OCI-LY1 (cell line): ENCODE results near the gene FBXW11.

Source experiments
- H2AFZ ChIP-seq: fragments of 200-600 bp; sonication (generic), shearing (Covaris generic); 2 replicates; pipeline ENCODE4 v1.6.0; 2014; ENCODE audit warnings: antibody characterized with exemption, mild to moderate bottlenecking, low read length
- H3F3A ChIP-seq: fragments of 200-600 bp; sonication (generic), shearing (Covaris generic); 2 replicates; pipeline ENCODE4 v1.6.0; 2014; ENCODE audit warnings: mild to moderate bottlenecking, antibody characterized with exemption, low read length, moderate library complexity; ENCODE audit not compliant: insufficient read depth
- H3K27ac ChIP-seq: fragments of 200-600 bp; sonication (generic); 2 replicates; pipeline ENCODE4 v1.5.1; 2014; ENCODE audit warnings: low read length, mixed run types, mild to moderate bottlenecking, low read depth; ENCODE audit not compliant: poor library complexity, severe bottlenecking
- H3K27me3 ChIP-seq: fragments of 200-600 bp; sonication (generic); 2 replicates; pipeline ENCODE4 v1.6.0; 2014; ENCODE audit warnings: antibody characterized with exemption, mild to moderate bottlenecking, low read length, moderate library complexity; ENCODE audit not compliant: insufficient read depth
- H3K36me3 ChIP-seq: fragments of 200-600 bp; sonication (generic); 2 replicates; pipeline ENCODE4 v1.6.1; 2014; ENCODE audit warnings: mild to moderate bottlenecking, antibody characterized with exemption, low read length, moderate library complexity, mixed read lengths; ENCODE audit not compliant: insufficient read depth
- H3K4me1 ChIP-seq: fragments of 200-600 bp; sonication (generic); 2 replicates; pipeline ENCODE4 v1.5.1; 2014; ENCODE audit warnings: mild to moderate bottlenecking, low read length, moderate library complexity; ENCODE audit not compliant: insufficient read depth, severe bottlenecking
- H3K4me2 ChIP-seq: fragments of 200-600 bp; sonication (generic), shearing (Covaris generic); 2 replicates; pipeline ENCODE4 v1.6.1; 2014; ENCODE audit warnings: low read length
- H3K4me3 ChIP-seq: fragments of 200-600 bp; sonication (generic); 2 replicates; pipeline ENCODE4 v1.5.1; 2014; ENCODE audit warnings: low read length, low read depth, mild to moderate bottlenecking, mixed read lengths; ENCODE audit not compliant: poor library complexity, severe bottlenecking
- H3K79me2 ChIP-seq: fragments of 200-600 bp; shearing (Covaris generic); 2 replicates; pipeline ENCODE4 v1.6.1; 2016; ENCODE audit warnings: mixed run types, low read length, mixed read lengths; ENCODE audit not compliant: insufficient read depth
- H3K9ac ChIP-seq: fragments of 200-600 bp; sonication (generic), shearing (Covaris generic); 2 replicates; pipeline ENCODE4 v1.6.1; 2014; ENCODE audit warnings: mild to moderate bottlenecking, low read length, mixed read lengths
- H3K9me2 ChIP-seq: fragments of 200-600 bp; sonication (generic), shearing (Covaris generic); 2 replicates; pipeline ENCODE4 v1.6.1; 2014; ENCODE audit warnings: low read depth, mild to moderate bottlenecking, low read length, mixed read lengths
- H3K9me3 ChIP-seq: fragments of 200-600 bp; shearing (Covaris generic); 2 replicates; pipeline ENCODE4 v1.6.1; 2014; ENCODE audit warnings: low read length, mixed read lengths
- H4K20me1 ChIP-seq: fragments of 200-600 bp; sonication (generic), shearing (Covaris generic); 2 replicates; pipeline ENCODE4 v1.6.0; 2016; ENCODE audit warnings: mild to moderate bottlenecking, low read length; ENCODE audit not compliant: insufficient read depth
- EZH2 ChIP-seq: fragments of 200-600 bp; sonication (generic), shearing (Covaris generic); IDR thresholded peaks from 2 replicates; pipeline ENCODE4 v1.8.0; 2017; ENCODE audit warnings: borderline replicate concordance, mixed run types, mild to moderate bottlenecking, antibody characterized with exemption, low read length, moderate library complexity, mixed read lengths
- TF ChIP-seq, protein P1 (sequence below): fragments of 200-600 bp; sonication (generic), shearing (Covaris generic); IDR thresholded peaks from 2 replicates; pipeline ENCODE4 v1.5.1; 2017; ENCODE audit warnings: mild to moderate bottlenecking, antibody characterized with exemption, low read length, moderate library complexity, mixed read lengths

The FBXW11 gene

DNA sequence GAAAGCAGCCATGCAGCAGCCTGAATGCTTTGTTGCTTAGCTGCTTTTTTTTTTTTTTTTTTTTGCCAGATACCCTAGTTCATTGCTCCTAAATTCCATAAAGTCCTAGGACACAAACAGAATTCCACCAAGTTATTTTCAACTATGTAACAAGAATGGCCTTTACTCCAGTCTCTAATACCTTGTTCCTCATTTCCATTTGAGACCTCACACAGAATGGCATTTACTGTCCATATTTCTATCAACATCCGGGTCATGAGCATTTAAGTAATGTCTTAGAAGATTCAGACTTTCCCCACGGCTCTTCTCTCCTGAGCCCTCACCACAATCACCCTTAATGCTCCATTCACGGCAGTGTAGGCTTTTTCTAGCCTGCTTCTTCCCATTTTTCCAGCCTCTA lies 31.7 kb upstream of the FBXW11 start:
- Histone ChIP-seq H3K9me3 (no peaks in the 10 kb centered on the region), H3K36me3 (no peaks in the 10 kb centered on the region), H2AFZ (no peak overlapping the region), H3F3A (no peaks in the 10 kb centered on the region), H4K20me1 (no peaks in the 10 kb centered on the region), H3K79me2 (no peaks in the 10 kb centered on the region), H3K27ac (no peak overlapping the region), H3K4me2 (no peak overlapping the region), H3K27me3 (no peaks in the 10 kb centered on the region), H3K4me3 (no peak overlapping the region), H3K9me2 (no peaks in the 10 kb centered on the region), H3K9ac (no peak overlapping the region), H3K4me1 (no peaks in the 10 kb centered on the region)
- no peak for TF ChIP-seq EZH2
- TF ChIP-seq, protein P1, sequence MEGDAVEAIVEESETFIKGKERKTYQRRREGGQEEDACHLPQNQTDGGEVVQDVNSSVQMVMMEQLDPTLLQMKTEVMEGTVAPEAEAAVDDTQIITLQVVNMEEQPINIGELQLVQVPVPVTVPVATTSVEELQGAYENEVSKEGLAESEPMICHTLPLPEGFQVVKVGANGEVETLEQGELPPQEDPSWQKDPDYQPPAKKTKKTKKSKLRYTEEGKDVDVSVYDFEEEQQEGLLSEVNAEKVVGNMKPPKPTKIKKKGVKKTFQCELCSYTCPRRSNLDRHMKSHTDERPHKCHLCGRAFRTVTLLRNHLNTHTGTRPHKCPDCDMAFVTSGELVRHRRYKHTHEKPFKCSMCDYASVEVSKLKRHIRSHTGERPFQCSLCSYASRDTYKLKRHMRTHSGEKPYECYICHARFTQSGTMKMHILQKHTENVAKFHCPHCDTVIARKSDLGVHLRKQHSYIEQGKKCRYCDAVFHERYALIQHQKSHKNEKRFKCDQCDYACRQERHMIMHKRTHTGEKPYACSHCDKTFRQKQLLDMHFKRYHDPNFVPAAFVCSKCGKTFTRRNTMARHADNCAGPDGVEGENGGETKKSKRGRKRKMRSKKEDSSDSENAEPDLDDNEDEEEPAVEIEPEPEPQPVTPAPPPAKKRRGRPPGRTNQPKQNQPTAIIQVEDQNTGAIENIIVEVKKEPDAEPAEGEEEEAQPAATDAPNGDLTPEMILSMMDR = no peak

DNA sequence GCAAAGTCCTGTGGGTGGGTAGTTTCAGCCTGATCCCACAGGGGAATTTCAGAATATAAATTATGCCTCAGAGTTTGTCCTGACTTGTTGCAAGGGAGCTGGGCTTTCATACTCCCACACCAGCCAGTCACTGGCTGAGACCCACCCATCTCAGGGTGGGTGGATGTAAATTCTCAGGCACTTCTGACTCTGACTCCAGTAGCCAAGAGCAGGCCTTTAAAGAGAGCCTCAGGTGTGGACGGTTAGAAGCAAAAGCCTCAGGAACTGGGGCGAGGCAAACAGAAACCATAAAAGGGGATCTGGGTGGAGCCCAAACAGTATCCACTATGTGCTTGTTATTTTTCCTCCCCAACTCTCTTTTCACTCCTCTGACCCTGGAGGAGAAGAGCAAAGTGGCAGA lies 28.6 kb upstream of the FBXW11 start:
- no peak overlapping the region for H3K4me3 ChIP-seq
- H3K9me2 ChIP-seq = no peaks in the 10 kb centered on the region
- TF ChIP-seq, protein P1 = no peak
- no peak for TF ChIP-seq EZH2
- no peaks in the 10 kb centered on the region for H4K20me1 ChIP-seq
- H3K9me3 ChIP-seq = peaks cover 6% of the 10 kb centered on the region
- H2AFZ ChIP-seq = no peak overlapping the region
- no peaks in the 10 kb centered on the region for H3K27me3 ChIP-seq
- H3K4me1 ChIP-seq = no peaks in the 10 kb centered on the region
- H3K9ac ChIP-seq = no peak overlapping the region
- H3K79me2 ChIP-seq = no peaks in the 10 kb centered on the region
- no peaks in the 10 kb centered on the region for H3F3A ChIP-seq
- no peak overlapping the region for H3K4me2 ChIP-seq
- no peak overlapping the region for H3K27ac ChIP-seq
- no peaks in the 10 kb centered on the region for H3K36me3 ChIP-seq

DNA sequence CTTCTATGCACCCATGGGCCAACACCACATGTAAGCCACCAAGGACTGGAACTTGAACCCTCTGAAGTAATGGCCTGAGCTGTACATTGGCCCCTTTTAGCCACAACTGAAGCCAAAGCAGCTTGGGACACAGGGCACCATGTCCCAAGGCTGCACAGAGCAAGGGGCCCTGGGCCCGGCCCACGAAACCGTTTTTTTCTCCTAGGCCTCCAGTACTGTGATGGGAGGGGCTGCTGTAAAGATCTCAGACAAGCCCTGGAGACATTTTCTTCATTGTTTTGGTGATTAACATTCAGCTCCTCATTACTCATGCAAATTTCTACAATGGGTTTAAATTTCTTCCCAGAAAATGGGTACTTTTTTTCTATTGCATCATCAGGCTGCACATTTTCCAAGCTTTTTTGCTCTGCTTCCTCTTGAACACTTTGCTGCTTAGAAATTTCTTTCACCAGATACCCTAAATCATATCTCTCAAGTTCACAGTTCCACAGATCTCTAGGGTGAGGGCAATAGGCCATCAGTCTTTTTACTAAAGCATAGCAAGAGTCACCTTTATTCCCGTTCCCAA lies 25.5 kb upstream of the FBXW11 start:
- Histone ChIP-seq H3K27ac (no peak overlapping the region), H3K4me1 (no peaks in the 10 kb centered on the region), H3K36me3 (no peaks in the 10 kb centered on the region), H3K4me3 (no peak overlapping the region), H2AFZ (no peak overlapping the region), H3K9ac (no peak overlapping the region), H3K27me3 (no peaks in the 10 kb centered on the region), H3K9me2 (no peaks in the 10 kb centered on the region), H3K4me2 (no peak overlapping the region), H4K20me1 (no peaks in the 10 kb centered on the region), H3K9me3 (peaks cover 6% of the 10 kb centered on the region), H3K79me2 (no peaks in the 10 kb centered on the region), H3F3A (no peaks in the 10 kb centered on the region)
- no peak for TF ChIP-seq EZH2
- TF ChIP-seq, protein P1 = no peak
